Activated CD8-positive, alpha-beta memory T cell treated with anti-CD3 and anti-CD28 coated beads, Interleukin-2, amount 10 ng/mL, durations not matched to agents 7 days and 5 days (primary cell): ENCODE measurements around the gene SBK3. TPM values are rescaled to one million over a fixed set of nuclear protein-coding genes. Genes with fewer than 3 reads are reported as not detected.
"Not testable (repeated sequence)": the region's sequence is repeated elsewhere in the genome, so short reads cannot be mapped to it uniquely, and the experiment has no call there.

Experiments used
- ATAC-seq: fragments of 150-1000 bp; cut with Tn5 transposase; one replicate; pipeline ENCODE4 v1.10.0; 2021; ENCODE audit warnings: moderate library complexity
- CTCF ChIA-PET: fragments of 350-600 bp; sonication (Branson Sonifier 250); formaldehyde crosslinking; loops from one replicate; lab custom pipeline; 2021; ENCODE audit warnings: antibody characterized with exemption; lab: Charles Lee
- DNase-seq: peaks from one replicate; pipeline ENCODE4 v3.0.0-alpha.2; 2020
- H3K27ac Mint-ChIP-seq: one replicate; pipeline ENCODE4 v1.8.0; 2021; ENCODE audit warnings: mild to moderate bottlenecking, mixed read lengths
- H3K27me3 Mint-ChIP-seq: one replicate; pipeline ENCODE4 v1.8.0; 2021; ENCODE audit warnings: mixed read lengths
- H3K36me3 Mint-ChIP-seq: one replicate; pipeline ENCODE4 v1.8.0; 2021; ENCODE audit warnings: mild to moderate bottlenecking, mixed read lengths
- H3K4me1 Mint-ChIP-seq: one replicate; pipeline ENCODE4 v1.8.0; 2021; ENCODE audit warnings: mixed read lengths
- H3K4me3 Mint-ChIP-seq: one replicate; pipeline ENCODE4 v1.8.0; 2021; ENCODE audit warnings: mild to moderate bottlenecking, moderate library complexity, mixed read lengths
- H3K9me3 Mint-ChIP-seq: one replicate; pipeline ENCODE4 v1.8.0; 2022; ENCODE audit warnings: low read depth, mixed read lengths
- total RNA-seq, 2 experiments: library from RNA; stranded (reverse); gene quantifications; one replicate each; pipeline ENCODE4 v1.2.3, GENCODE V29; 2021

The SBK3 gene
- total RNA-seq, result not detected

GRCh38 chr19:55545443-55545842, at the start of gene SBK3:
TSS of gene SBK3 (minus strand) at chr19:55545543. CDS start at chr19:55545543, 0 bp downstream.
- Mint-ChIP-seq H3K36me3 (no peaks in the 10 kb centered on the region), H3K27ac (no peak within 1 kb of the TSS), H3K4me3 (no peak within 1 kb of the TSS), H3K9me3 (no peaks in the 10 kb centered on the region), H3K4me1 (no peaks in the 10 kb centered on the region), H3K27me3 (peaks cover 12% of the 10 kb centered on the region)
- DNase-seq (no peak), ATAC-seq (no peak)
- CTCF ChIA-PET, result no interaction called here

DNA sequence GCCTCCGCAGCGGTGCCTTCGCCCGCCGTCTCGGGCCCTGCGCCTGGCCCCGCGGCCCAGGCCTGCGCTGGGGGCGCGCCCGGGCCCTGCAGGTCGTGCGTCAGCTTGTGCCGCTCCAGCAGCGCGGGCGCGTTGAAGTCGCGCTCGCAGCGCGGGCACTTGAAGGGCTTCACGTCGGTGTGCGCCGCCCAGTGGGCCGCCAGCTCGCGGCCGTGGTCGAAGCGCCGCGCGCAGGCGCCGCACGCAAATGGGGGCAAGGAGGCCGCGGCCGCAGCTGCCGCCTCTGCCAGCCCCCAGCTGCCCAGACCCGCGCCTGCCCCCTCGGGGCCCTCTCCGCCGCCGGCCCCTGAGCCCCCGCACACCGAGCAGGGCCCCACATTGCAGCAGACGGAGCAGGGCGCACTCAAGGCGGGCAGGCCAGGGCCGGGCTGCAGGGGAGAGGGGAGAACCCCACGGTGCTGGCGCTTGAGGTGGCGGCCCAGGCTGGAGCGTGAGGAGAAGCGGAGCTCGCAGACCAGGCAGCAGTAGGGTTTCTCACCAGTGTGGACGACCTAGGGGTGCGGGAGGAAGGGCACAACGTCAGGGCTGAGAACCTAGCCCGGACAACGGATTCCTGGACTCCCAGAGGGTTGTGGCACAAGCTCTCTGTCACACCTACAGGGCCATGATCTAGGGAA, 47.9 kb upstream of the SBK3 start:
- Mint-ChIP-seq H3K27me3 (no peaks in the 10 kb centered on the region), H3K4me1 (no peaks in the 10 kb centered on the region), H3K36me3 (peaks cover 29% of the 10 kb centered on the region), H3K9me3 (no peaks in the 10 kb centered on the region), H3K4me3 (no peak overlapping the region), H3K27ac (no peak overlapping the region)
- no peak for ATAC-seq
- no peak for DNase-seq
- CTCF ChIA-PET, result interaction anchor here (0.6 to 2.7 kb wide), 2 partner anchors 13 to 19 kb away, joined by 4 to 7 read pairs; partner anchors contain the start of gene ZNF865

GRCh38 chr19:55592391-55593090, 47.2 kb upstream of the SBK3 start:
- no peak for ATAC-seq
- H3K27ac Mint-ChIP-seq, result no peak overlapping the region
- CTCF ChIA-PET, result interaction anchor here (2.7 kb wide), 1 partner anchor 14 kb away, joined by 7 read pairs; the partner anchor contains the start of gene ZNF865
- H3K9me3 Mint-ChIP-seq, result no peaks in the 10 kb centered on the region
- no peak overlapping the region for H3K4me3 Mint-ChIP-seq
- H3K27me3 Mint-ChIP-seq, result no peaks in the 10 kb centered on the region
- no peaks in the 10 kb centered on the region for H3K4me1 Mint-ChIP-seq
- no peak for DNase-seq
- H3K36me3 Mint-ChIP-seq, result peaks cover 26% of the 10 kb centered on the region

GRCh38 chr19:55591555-55591954, 46.2 kb upstream of the SBK3 start:
- Mint-ChIP-seq H3K4me3 (no peak overlapping the region), H3K27ac (no peak overlapping the region), H3K27me3 (peaks cover 9% of the 10 kb centered on the region), H3K9me3 (no peaks in the 10 kb centered on the region), H3K4me1 (peaks cover 5% of the 10 kb centered on the region), H3K36me3 (peaks cover 22% of the 10 kb centered on the region)
- CTCF ChIA-PET, result no interaction called here
- ATAC-seq, result no peak
- no peak for DNase-seq

- no peak for DNase-seq
- H3K4me3 Mint-ChIP-seq, result no peak overlapping the region
- peaks cover 15% of the 10 kb centered on the region for H3K27me3 Mint-ChIP-seq
- peaks cover 9% of the 10 kb centered on the region for H3K4me1 Mint-ChIP-seq
- no peak overlapping the region for H3K27ac Mint-ChIP-seq
- no peaks in the 10 kb centered on the region for H3K9me3 Mint-ChIP-seq
- ATAC-seq, result no peak
- peaks cover 13% of the 10 kb centered on the region for H3K36me3 Mint-ChIP-seq
- CTCF ChIA-PET, result no interaction called here
These were observed 45.3 kb upstream of the SBK3 start for GRCh38 chr19:55590617-55591016.

GRCh38 chr19:55590109-55590508, 44.8 kb upstream of the SBK3 start:
- peaks cover 13% of the 10 kb centered on the region for H3K4me1 Mint-ChIP-seq
- H3K9me3 Mint-ChIP-seq, result no peaks in the 10 kb centered on the region
- CTCF ChIA-PET, result no interaction called here
- DNase-seq (no peak), ATAC-seq (no peak)
- no peak overlapping the region for H3K27ac Mint-ChIP-seq
- no peak overlapping the region for H3K4me3 Mint-ChIP-seq
- peaks cover 20% of the 10 kb centered on the region for H3K27me3 Mint-ChIP-seq
- H3K36me3 Mint-ChIP-seq, result peaks cover 8% of the 10 kb centered on the region

DNA sequence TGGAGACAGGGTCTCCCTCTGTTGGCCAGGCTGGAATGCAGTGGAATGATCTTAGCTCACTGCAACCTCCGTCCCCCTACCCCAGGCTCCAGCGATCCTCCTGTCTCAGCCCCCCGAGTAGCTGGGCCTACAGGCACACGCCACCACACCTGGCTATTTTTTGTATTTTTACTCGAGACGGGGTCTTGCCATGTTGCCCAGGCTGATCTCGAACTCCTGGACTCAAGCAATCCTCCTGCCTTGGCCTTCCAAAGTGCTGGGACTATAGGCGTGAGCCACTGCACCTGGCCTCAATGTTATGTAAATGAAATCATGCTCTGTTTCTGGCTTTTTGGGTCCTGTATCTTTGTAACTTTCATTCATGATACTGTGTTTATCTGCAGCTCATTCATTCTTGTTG, 43.4 kb upstream of the SBK3 start:
- CTCF ChIA-PET, result interaction anchor here (0.7 kb wide), 1 partner anchor 76 kb away, joined by 4 read pairs; no protein-coding TSS in a partner anchor
- DNase-seq (no peak), ATAC-seq (no peak)
- Mint-ChIP-seq H3K4me3 (no peak overlapping the region), H3K27ac (no peak overlapping the region), H3K27me3 (peaks cover 23% of the 10 kb centered on the region), H3K9me3 (no peaks in the 10 kb centered on the region), H3K36me3 (peaks cover 3% of the 10 kb centered on the region), H3K4me1 (peaks cover 13% of the 10 kb centered on the region)

GRCh38 chr19:55586976-55587668, 41.8 kb upstream of the SBK3 start:
- Mint-ChIP-seq H3K36me3 (no peaks in the 10 kb centered on the region), H3K27me3 (peaks cover 23% of the 10 kb centered on the region), H3K27ac (no peak overlapping the region), H3K4me3 (peak overlapping the region; percentile 67), H3K9me3 (no peaks in the 10 kb centered on the region), H3K4me1 (peaks cover 13% of the 10 kb centered on the region)
- CTCF ChIA-PET, result interaction anchor here (0.8 to 1.6 kb wide), 5 partner anchors 12 to 70 kb away, joined by 3 read pairs; partner anchors contain the start of genes FIZ1 and ZNF865
- ATAC-seq, result peak; percentile 99
- DNase-seq, result peak; percentile 93

DNA sequence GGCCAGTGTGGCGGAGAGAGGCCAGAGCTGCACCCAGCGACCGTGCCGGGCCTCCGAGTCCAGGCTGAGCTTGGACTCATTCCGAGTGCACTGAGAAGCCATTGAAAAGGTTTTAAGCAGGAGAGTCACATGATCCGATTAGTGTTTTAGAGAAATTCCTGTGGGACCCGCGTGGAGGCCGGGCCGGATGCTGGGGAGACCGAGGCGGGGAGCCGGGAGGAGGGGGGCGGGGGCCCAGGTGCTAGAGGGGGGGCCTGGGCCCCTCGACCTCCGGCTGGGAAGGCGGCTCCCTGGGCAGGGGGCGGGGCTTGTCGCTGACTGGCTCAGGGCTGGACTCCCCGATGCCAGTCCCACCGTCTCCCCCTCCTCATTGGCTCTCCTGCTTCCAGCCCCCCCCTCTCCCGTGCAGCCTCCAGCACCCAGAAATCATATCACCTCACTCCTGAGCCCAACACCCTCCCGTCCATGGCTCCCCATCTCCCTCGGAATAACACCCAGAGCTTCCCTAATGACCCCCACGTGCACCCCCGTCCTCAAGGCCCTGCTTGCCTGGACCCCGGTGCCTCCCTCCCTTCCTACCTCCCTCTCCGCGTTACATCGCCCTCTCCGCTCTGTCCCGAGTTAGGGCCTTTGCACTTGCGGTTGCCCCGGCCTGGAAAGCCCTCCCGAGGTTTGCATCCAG, 40.5 kb upstream of the SBK3 start:
- H3K4me3 Mint-ChIP-seq, result no peak overlapping the region
- H3K36me3 Mint-ChIP-seq, result no peaks in the 10 kb centered on the region
- no peak overlapping the region for H3K27ac Mint-ChIP-seq
- H3K9me3 Mint-ChIP-seq, result no peaks in the 10 kb centered on the region
- ATAC-seq (no peak), DNase-seq (no peak)
- H3K27me3 Mint-ChIP-seq, result peaks cover 23% of the 10 kb centered on the region
- H3K4me1 Mint-ChIP-seq, result peaks cover 24% of the 10 kb centered on the region
- CTCF ChIA-PET, result interaction anchor here (1.3 to 1.6 kb wide), 3 partner anchors 20 to 46 kb away, joined by 3 to 11 read pairs (median 4); partner anchors contain the start of gene ZNF865

DNA sequence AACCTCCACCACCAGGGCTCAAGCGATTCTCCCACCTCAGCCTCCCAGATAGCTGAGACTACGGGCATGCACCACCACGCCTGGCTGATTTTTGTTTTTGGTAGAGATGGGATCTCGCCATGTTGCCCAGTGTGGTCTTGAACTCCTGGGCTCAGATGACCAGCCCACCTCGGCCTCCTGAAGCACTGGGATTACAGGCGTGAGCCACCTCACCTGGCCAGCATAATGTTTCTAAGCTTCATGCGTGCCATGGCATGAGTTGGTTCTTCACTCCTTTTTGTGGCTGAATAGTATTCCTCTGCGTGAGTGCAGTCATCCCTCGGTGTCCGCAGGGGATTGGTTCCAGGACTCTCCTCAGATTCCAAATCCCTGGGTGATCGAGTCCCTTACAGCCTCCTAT, 39.5 kb upstream of the SBK3 start:
- Mint-ChIP-seq H3K36me3 (no peaks in the 10 kb centered on the region), H3K4me1 (peaks cover 26% of the 10 kb centered on the region), H3K9me3 (no peaks in the 10 kb centered on the region), H3K4me3 (no peak overlapping the region), H3K27ac (no peak overlapping the region), H3K27me3 (peaks cover 23% of the 10 kb centered on the region)
- DNase-seq (no peak), ATAC-seq (no peak)
- CTCF ChIA-PET, result interaction anchor here (1.3 to 1.6 kb wide), 2 partner anchors 41 to 47 kb away, joined by 4 to 11 read pairs; no protein-coding TSS in a partner anchor

- DNase-seq, H3K4me3 Mint-ChIP-seq, ATAC-seq, H3K36me3 Mint-ChIP-seq, H3K27ac Mint-ChIP-seq, H3K9me3 Mint-ChIP-seq: not testable (repeated sequence)
- Mint-ChIP-seq H3K27me3 (peaks cover 23% of the 10 kb centered on the region), H3K4me1 (peaks cover 30% of the 10 kb centered on the region)
- CTCF ChIA-PET, result interaction anchor here (0.9 kb wide), 1 partner anchor 40 kb away, joined by 3 read pairs; the partner anchor contains the start of gene ZNF784
These were observed 38.6 kb upstream of the SBK3 start for GRCh38 chr19:55583897-55584296.

- H3K27me3 Mint-ChIP-seq, result peaks cover 21% of the 10 kb centered on the region
- not testable (repeated sequence) for H3K9me3 Mint-ChIP-seq, ATAC-seq, H3K36me3 Mint-ChIP-seq, H3K27ac Mint-ChIP-seq, H3K4me3 Mint-ChIP-seq, DNase-seq
- CTCF ChIA-PET, result interaction anchor here (1.3 kb wide), 1 partner anchor 78 kb away, joined by 3 read pairs; no protein-coding TSS in a partner anchor
- peaks cover 27% of the 10 kb centered on the region for H3K4me1 Mint-ChIP-seq
These were observed 36.9 kb upstream of the SBK3 start for GRCh38 chr19:55582284-55582683.
